ENCODE measurements around the gene RDX.
"Not testable (repeated sequence)": the region's sequence is repeated elsewhere in the genome, so short reads cannot be mapped to it uniquely, and the experiment has no call there.

DNA sequence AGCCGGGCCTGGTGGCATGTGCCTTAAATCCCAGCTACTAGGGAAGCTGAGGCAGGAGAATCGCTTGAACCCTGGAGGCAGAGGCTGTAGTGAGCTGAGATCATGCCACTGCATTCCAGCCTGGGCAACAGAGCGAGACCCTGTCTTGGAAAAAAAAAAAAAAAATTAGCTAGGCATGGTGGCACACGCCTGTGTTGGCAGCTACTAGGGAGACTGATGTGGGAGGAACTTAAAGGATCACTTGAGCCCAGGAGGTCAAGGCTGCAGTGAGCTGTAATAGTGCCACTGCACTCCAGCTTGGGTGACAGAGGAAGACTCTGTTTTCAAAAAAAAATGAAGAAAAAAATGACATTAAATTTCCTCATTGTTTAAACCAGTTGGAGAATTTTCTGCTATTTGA lies 4.3 kb downstream of the RDX start:
- TF ChIP-seq POLR2A (IDR thresholded peaks at IDR 0.05): not testable (repeated sequence)
- TF ChIP-seq, protein P1, sequence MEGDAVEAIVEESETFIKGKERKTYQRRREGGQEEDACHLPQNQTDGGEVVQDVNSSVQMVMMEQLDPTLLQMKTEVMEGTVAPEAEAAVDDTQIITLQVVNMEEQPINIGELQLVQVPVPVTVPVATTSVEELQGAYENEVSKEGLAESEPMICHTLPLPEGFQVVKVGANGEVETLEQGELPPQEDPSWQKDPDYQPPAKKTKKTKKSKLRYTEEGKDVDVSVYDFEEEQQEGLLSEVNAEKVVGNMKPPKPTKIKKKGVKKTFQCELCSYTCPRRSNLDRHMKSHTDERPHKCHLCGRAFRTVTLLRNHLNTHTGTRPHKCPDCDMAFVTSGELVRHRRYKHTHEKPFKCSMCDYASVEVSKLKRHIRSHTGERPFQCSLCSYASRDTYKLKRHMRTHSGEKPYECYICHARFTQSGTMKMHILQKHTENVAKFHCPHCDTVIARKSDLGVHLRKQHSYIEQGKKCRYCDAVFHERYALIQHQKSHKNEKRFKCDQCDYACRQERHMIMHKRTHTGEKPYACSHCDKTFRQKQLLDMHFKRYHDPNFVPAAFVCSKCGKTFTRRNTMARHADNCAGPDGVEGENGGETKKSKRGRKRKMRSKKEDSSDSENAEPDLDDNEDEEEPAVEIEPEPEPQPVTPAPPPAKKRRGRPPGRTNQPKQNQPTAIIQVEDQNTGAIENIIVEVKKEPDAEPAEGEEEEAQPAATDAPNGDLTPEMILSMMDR (IDR thresholded peaks at IDR 0.05): not testable (repeated sequence)
